Esophagus (tissue), 2 donors: ENCODE measurements around the gene NUDT6. TPM values are rescaled to one million over a fixed set of nuclear protein-coding genes. Genes with fewer than 3 reads are reported as not detected.
"Not testable (repeated sequence)": the region's sequence is repeated elsewhere in the genome, so short reads cannot be mapped to it uniquely, and the experiment has no call there.

Experiments used
- H3K27ac ChIP-seq, 2 donors: one replicate each; pipeline ENCODE4 v1.5.1; 2013; ENCODE audit warnings: low read depth in 2 of 2, mild to moderate bottlenecking in 2 of 2, inconsistent platforms in 1 of 2, low read length in 1 of 2, moderate library complexity in 1 of 2
- H3K27me3 ChIP-seq, 2 donors: one replicate each; pipeline ENCODE4 v1.6.1; 2013; ENCODE audit warnings: low read length in 2 of 2, control low read depth in 1 of 2, mild to moderate bottlenecking in 1 of 2; ENCODE audit not compliant: insufficient read depth in 2 of 2, control insufficient read depth in 1 of 2
- H3K36me3 ChIP-seq, 2 donors: one replicate each; pipeline ENCODE4 v1.6.1; 2013; ENCODE audit warnings: low read length in 1 of 2; ENCODE audit not compliant: control insufficient read depth in 2 of 2, insufficient read depth in 2 of 2
- H3K4me1 ChIP-seq, 2 donors: one replicate each; pipeline ENCODE4 v1.6.1; 2013; ENCODE audit warnings: low read length in 1 of 2; ENCODE audit not compliant: control insufficient read depth in 2 of 2, insufficient read depth in 2 of 2
- H3K4me3 ChIP-seq, 2 donors: one replicate each; pipeline ENCODE4 v1.5.1; 2013; ENCODE audit warnings: low read length in 2 of 2, mild to moderate bottlenecking in 2 of 2, low read depth in 1 of 2, moderate library complexity in 1 of 2
- H3K9me3 ChIP-seq, 2 donors: one replicate each; pipeline ENCODE4 v1.6.1; 2013; ENCODE audit warnings: mild to moderate bottlenecking in 2 of 2, low read depth in 1 of 2, low read length in 1 of 2, moderate library complexity in 1 of 2; ENCODE audit not compliant: control insufficient read depth in 2 of 2, insufficient read depth in 1 of 2
- WGBS, 2 donors: extraction: QIAGEN DNeasy Blood & Tissue Kit; methylation state at CpG; one replicate each; pipeline ENCODE4 v1.1.7; 2013; 5-methylcytosine and 5-hydroxymethylcytosine counted together
- polyA plus RNA-seq, 2 donors: library from polyadenylated mRNA; stranded (reverse); fragments of 200-250 nt; gene quantifications; one replicate each; pipeline ENCODE4 v1.2.3, GENCODE V29; 2013
- donor health status: healthy with polysubstance abuse.
- donor health status: Bipolar disorder and iron deficiency.

NUDT6 gene
- polyA plus RNA-seq, 2 donors: 2.9 to 5.7 TPM

DNA sequence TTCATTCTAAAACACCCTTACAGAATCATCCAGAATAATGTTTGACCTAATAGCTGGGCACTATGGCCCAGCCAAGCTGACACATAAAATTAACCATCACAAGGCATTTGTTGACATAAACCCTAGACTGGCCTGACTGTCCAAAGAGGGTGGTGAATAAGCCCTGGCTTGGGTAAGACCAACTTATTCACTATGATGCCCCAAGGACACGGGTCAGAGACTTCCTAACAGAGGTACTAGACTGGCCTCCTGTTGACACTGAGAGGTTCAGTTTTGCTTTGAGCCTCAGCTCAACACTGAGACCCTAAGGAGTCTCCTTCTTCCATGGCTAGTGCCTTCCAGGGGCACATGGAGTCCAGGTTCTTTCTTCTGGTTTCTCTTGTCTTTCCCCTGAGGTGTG is 74.5 kb downstream of the NUDT6 start:
- H3K9me3 ChIP-seq: no peaks in the 10 kb centered on the region
- WGBS, 2 donors: 91 to 94% methylated on average over 1 of the region's 1 CpG
- H3K36me3 ChIP-seq: no peaks in the 10 kb centered on the region
- no peaks in the 10 kb centered on the region for H3K27me3 ChIP-seq
- H3K4me3 ChIP-seq: no peak overlapping the region
- H3K27ac ChIP-seq: no peak overlapping the region
- no peaks in the 10 kb centered on the region for H3K4me1 ChIP-seq

DNA sequence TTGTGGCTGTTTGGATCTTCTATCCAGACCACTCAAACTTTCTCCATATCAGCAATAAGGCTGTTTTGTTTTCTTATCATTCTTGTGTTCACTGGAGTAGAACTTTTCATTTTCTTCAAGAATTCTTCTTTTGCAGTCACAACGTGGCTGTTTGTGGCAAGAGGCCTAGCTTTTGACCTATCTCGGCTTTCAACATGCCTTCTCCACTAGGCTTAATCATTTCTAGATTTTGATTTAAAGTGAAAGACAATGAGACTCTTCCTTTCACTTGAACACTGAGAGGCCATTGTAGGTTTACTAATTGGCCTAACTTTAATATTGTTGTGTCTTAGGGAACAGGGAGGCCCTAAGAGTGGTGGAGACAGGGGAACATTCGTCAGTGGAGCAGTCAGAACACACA is 76.6 kb downstream of the NUDT6 start:
- no peak overlapping the region for H3K4me3 ChIP-seq
- H3K27ac ChIP-seq: no peak overlapping the region
- no peaks in the 10 kb centered on the region for H3K4me1 ChIP-seq
- no peaks in the 10 kb centered on the region for H3K9me3 ChIP-seq
- H3K36me3 ChIP-seq: no peaks in the 10 kb centered on the region
- H3K27me3 ChIP-seq: no peaks in the 10 kb centered on the region
- WGBS, 2 donors: 78 to 81% methylated on average over 3 of the region's 3 CpGs

DNA sequence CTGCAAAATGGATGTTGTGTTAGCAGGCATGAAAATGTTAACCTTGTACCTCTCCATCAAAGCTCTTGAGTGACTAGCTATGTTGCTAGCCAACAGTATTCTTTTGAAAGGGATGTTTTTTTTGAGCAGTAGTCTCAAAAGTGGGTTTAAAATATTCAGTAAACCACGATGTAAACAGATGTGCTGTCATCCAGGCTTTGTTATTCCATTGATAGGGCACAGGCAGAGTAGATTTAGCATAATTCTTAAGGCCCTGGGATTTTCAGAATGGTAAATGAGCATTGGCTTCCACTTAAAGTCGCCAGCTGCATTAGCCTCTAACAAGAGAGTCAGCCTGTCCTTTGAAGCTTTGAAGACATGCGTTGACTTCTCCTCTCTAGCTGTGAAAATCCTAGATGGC is 77.3 kb downstream of the NUDT6 start:
- no peaks in the 10 kb centered on the region for H3K4me1 ChIP-seq
- no peak overlapping the region for H3K27ac ChIP-seq
- H3K27me3 ChIP-seq: no peaks in the 10 kb centered on the region
- H3K9me3 ChIP-seq: no peaks in the 10 kb centered on the region
- WGBS, 2 donors: 79 to 83% methylated on average over 3 of the region's 3 CpGs
- no peaks in the 10 kb centered on the region for H3K36me3 ChIP-seq
- no peak overlapping the region for H3K4me3 ChIP-seq

- H3K9me3 ChIP-seq, H3K4me3 ChIP-seq, H3K36me3 ChIP-seq, H3K27ac ChIP-seq, H3K4me1 ChIP-seq, H3K27me3 ChIP-seq: not testable (repeated sequence)
- WGBS, 2 donors: 95 to 99% methylated on average over 1 of the region's 1 CpG
Observed at GRCh38 chr4:122844391-122844790, 78.0 kb downstream of the NUDT6 start.

DNA sequence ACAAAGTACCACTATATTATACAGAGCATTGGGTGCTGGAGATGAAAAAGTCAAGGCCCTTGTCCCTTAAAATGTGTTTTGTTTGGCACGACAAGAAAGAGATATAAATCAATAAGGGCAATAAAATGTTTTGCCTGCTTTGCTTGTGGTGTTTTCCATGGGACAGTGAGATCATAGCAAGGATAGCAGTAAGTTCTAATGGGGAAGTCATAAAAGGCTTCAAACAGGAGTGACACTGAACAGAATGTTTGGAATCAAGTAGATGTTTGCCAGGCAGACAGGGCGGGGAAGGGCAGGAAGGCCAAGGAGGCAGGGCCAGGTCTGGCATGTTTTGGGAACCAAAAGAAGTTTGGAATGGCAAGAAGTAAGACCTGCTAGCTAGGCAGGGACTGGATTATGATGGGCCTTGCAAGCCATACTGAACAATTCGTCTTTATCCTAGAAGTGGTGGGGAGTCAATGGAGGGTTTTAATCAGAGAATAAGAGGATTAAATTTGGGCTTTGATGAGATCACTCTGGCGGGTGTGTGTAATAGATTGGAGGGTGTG is 79.3 kb downstream of the NUDT6 start:
- Histone ChIP-seq H3K4me3 (no peak overlapping the region), H3K27ac (no peak overlapping the region), H3K36me3 (no peaks in the 10 kb centered on the region), H3K27me3 (no peaks in the 10 kb centered on the region), H3K4me1 (no peaks in the 10 kb centered on the region), H3K9me3 (no peaks in the 10 kb centered on the region)
- WGBS, 2 donors: 51 to 57% methylated on average over 4 of the region's 4 CpGs

Other genes with a start within 250 kb of the NUDT6 start
- under 1 TPM; 0.45 to 0.76 TPM for gene BBS12, start 189.9 kb downstream of the NUDT6 start, polyA plus RNA-seq
- under 1 TPM; 0.61 to 0.99 TPM for gene FGF2, start 95.8 kb downstream of the NUDT6 start, polyA plus RNA-seq